CD14-positive monocyte (primary cell): ENCODE data around the gene CLDN7. TPM values are rescaled to one million over a fixed set of nuclear protein-coding genes. Genes with fewer than 3 reads are reported as not detected.

Experiments
- DNase-seq, 3 donors: peaks; one replicate each; pipeline ENCODE4 v3.0.0-alpha.2; 2011 to 2022
- H2AFZ ChIP-seq: 2 replicates; pipeline ENCODE4 v1.6.0; 2012; ENCODE audit warnings: mild to moderate bottlenecking, low read depth, low read length, inconsistent platforms; ENCODE audit not compliant: insufficient read depth, poor library complexity, severe bottlenecking
- H3K27ac ChIP-seq, 2 donors: 1 replicate in 1 of 2; 2 replicates in 1 of 2; pipeline ENCODE4 v1.5.1; 2012 to 2013; ENCODE audit warnings: low read length in 2 of 2, control low read depth in 1 of 2, inconsistent platforms in 1 of 2, low read depth in 1 of 2, mild to moderate bottlenecking in 1 of 2
- H3K27me3 ChIP-seq, 2 donors: one replicate each; pipeline versions ENCODE4 v1.6.0 to v1.6.1; 2011 to 2013; ENCODE audit warnings: low read length in 2 of 2; ENCODE audit not compliant: control insufficient read depth in 2 of 2, insufficient read depth in 2 of 2
- H3K36me3 ChIP-seq, 2 donors: replicated peaks in 1 of 2; 1 replicate in 1 of 2; 2 replicates in 1 of 2; pipeline versions ENCODE4 v1.5.1 to v1.6.1; 2012 to 2013; ENCODE audit warnings: low read length in 2 of 2, control low read depth in 1 of 2, inconsistent platforms in 1 of 2, mild to moderate bottlenecking in 1 of 2; ENCODE audit not compliant: insufficient read depth in 2 of 2, control insufficient read depth in 1 of 2
- H3K4me1 ChIP-seq, 2 donors: 1 replicate in 1 of 2; 2 replicates in 1 of 2; pipeline versions ENCODE4 v1.5.1 to v1.6.1; 2012 to 2013; ENCODE audit warnings: low read length in 2 of 2, control low read depth in 1 of 2, inconsistent platforms in 1 of 2, mild to moderate bottlenecking in 1 of 2, moderate library complexity in 1 of 2; ENCODE audit not compliant: insufficient read depth in 2 of 2, control insufficient read depth in 1 of 2
- H3K4me2 ChIP-seq: replicated peaks from 2 replicates; pipeline ENCODE3; 2012; ENCODE audit warnings: low read length, moderate library complexity, mild to moderate bottlenecking; ENCODE audit not compliant: poor library complexity, severe bottlenecking; ENCODE audit errors: extremely low read depth
- H3K4me3 ChIP-seq, 3 experiments: fragments of 200-600 bp in 1 of 3; sonication (generic) in 1 of 3; replicated peaks in 1 of 3; 1 replicate in 2 of 3; 2 replicates in 1 of 3; pipeline ENCODE4 v1.5.1; 2011 to 2013; ENCODE audit warnings: low read length in 3 of 3, mild to moderate bottlenecking in 3 of 3, control low read depth in 2 of 3, low read depth in 2 of 3, inconsistent platforms in 1 of 3, moderate library complexity in 1 of 3
- H3K79me2 ChIP-seq: 2 replicates; pipeline ENCODE4 v1.6.0; 2012; ENCODE audit warnings: mild to moderate bottlenecking, control low read depth, inconsistent platforms, low read length, moderate library complexity; ENCODE audit not compliant: insufficient read depth
- H3K9ac ChIP-seq: 2 replicates; pipeline ENCODE4 v1.6.0; 2017; ENCODE audit warnings: low read length, mild to moderate bottlenecking; ENCODE audit not compliant: insufficient read depth, poor library complexity, severe bottlenecking
- H3K9me3 ChIP-seq, 2 donors: replicated peaks in 1 of 2; 1 replicate in 1 of 2; 2 replicates in 1 of 2; pipeline versions ENCODE4 v1.5.1 to v1.6.1; 2012 to 2013; ENCODE audit warnings: low read length in 2 of 2, control low read depth in 1 of 2; ENCODE audit not compliant: control insufficient read depth in 1 of 2, insufficient read depth in 1 of 2
- H4K20me1 ChIP-seq: 2 replicates; pipeline ENCODE4 v1.6.0; 2012; ENCODE audit warnings: mild to moderate bottlenecking, low read length, control low read depth, moderate library complexity; ENCODE audit not compliant: insufficient read depth
- H3K27ac Mint-ChIP-seq, 7 donors: one replicate each; pipeline ENCODE4 v1.8.0; 2020; ENCODE audit warnings: mild to moderate bottlenecking in 7 of 7, mixed read lengths in 7 of 7, moderate library complexity in 6 of 7, inconsistent platforms in 2 of 7
- H3K27me3 Mint-ChIP-seq, 3 donors: one replicate each; pipeline ENCODE4 v1.8.0; 2021 to 2022; ENCODE audit warnings: low read depth in 3 of 3, mild to moderate bottlenecking in 3 of 3, mixed read lengths in 3 of 3, moderate library complexity in 3 of 3, inconsistent platforms in 1 of 3
- H3K36me3 Mint-ChIP-seq, 2 donors: one replicate each; pipeline ENCODE4 v1.8.0; 2020; ENCODE audit warnings: mixed read lengths in 2 of 2, inconsistent platforms in 1 of 2, mild to moderate bottlenecking in 1 of 2
- H3K4me1 Mint-ChIP-seq: one replicate; pipeline ENCODE4 v1.8.0; 2020; ENCODE audit warnings: mild to moderate bottlenecking, mixed read lengths
- H3K4me3 Mint-ChIP-seq, 2 donors: one replicate each; pipeline ENCODE4 v1.8.0; 2020; ENCODE audit warnings: mild to moderate bottlenecking in 2 of 2, mixed read lengths in 2 of 2, moderate library complexity in 1 of 2
- H3K9me3 Mint-ChIP-seq, 7 donors: one replicate each; pipeline ENCODE4 v1.8.0; 2020 to 2022; ENCODE audit warnings: mixed read lengths in 7 of 7, mild to moderate bottlenecking in 6 of 7, moderate library complexity in 6 of 7, inconsistent platforms in 2 of 7
- CTCF ChIP-seq: fragments of 200-600 bp; IDR thresholded peaks from one replicate; pipeline ENCODE4 v1.8.0; 2022; ENCODE audit warnings: antibody characterized with exemption, mild to moderate bottlenecking
- WGBS: methylation state at CpG from one replicate; pipeline ENCODE4 v1.1.5; 2013; ENCODE audit warnings: missing lambda C conversion rate; ENCODE audit not compliant: insufficient coverage; 5-methylcytosine and 5-hydroxymethylcytosine counted together
- intact Hi-C, 2 donors: fragments of 100-400 bp; cut with micrococcal nuclease; formaldehyde crosslinking; loops; one replicate each; pipeline versions ENCODE4 v1.15.0 to v1.15.1; 2023
- polyA plus RNA-seq, 3 donors: library from polyadenylated mRNA; depleted of rRNA in 1 of 3; unstranded in 2 of 3; stranded (reverse) in 1 of 3; fragments of 300-500 nt in 2 of 3; fragments of >200 nt in 1 of 3; fragmentation: Illumina TruSeq in 2 of 3; gene quantifications; 1 replicate in 2 of 3; 2 replicates in 1 of 3; pipeline ENCODE4 v1.2.3, GENCODE V29; 2012 to 2021

Gene CLDN7
- polyA plus RNA-seq, 3 donors, result 0.49 to 13.4 (median 2.1) TPM

GRCh38 chr17:7292729-7293128 is 30.5 kb upstream of the CLDN7 start:
- Mint-ChIP-seq H3K4me1 (peaks cover 24% of the 10 kb centered on the region), H3K27me3 (peaks cover 71 to 86% (median 73%) of the 10 kb centered on the region in 3 donors), H3K4me3 (peak overlapping the region in 1 of 2 donors; percentile 82), H3K27ac (no peak overlapping the region), H3K9me3 (peaks cover 0 to 23% (median 12%) of the 10 kb centered on the region in 7 donors), H3K36me3 (peaks cover 0 to 6% of the 10 kb centered on the region in 2 donors)
- H3K27me3 ChIP-seq, result peaks cover 35 to 60% of the 10 kb centered on the region in 2 donors
- H3K27ac ChIP-seq, result no peak overlapping the region
- no peak for DNase-seq
- peaks cover 0 to 13% of the 10 kb centered on the region in 2 donors for H3K9me3 ChIP-seq
- H3K4me1 ChIP-seq, result peaks cover 21 to 32% of the 10 kb centered on the region in 2 donors
- no peak overlapping the region for H2AFZ ChIP-seq
- no peaks in the 10 kb centered on the region for H3K36me3 ChIP-seq
- H4K20me1 ChIP-seq, result no peaks in the 10 kb centered on the region
- WGBS, result 17% methylated on average over 1 of the region's 6 CpGs
- intact Hi-C loops, result loop anchor here in 1 of 2 donors (5.0 kb wide), 1 partner anchor 250 kb away; the partner anchor contains the start of gene SLC16A11
- H3K9ac ChIP-seq, result no peak overlapping the region
- TF ChIP-seq CTCF, result no peak
- H3K79me2 ChIP-seq, result no peaks in the 10 kb centered on the region
- H3K4me2 ChIP-seq, result no peak overlapping the region
- H3K4me3 ChIP-seq, result no peak overlapping the region

GRCh38 chr17:7292194-7292593 is 29.9 kb upstream of the CLDN7 start:
- Histone ChIP-seq H3K4me2 (no peak overlapping the region), H3K27ac (no peak overlapping the region), H3K27me3 (peaks cover 35 to 66% of the 10 kb centered on the region in 2 donors), H4K20me1 (no peaks in the 10 kb centered on the region), H2AFZ (no peak overlapping the region), H3K4me1 (peaks cover 21 to 32% of the 10 kb centered on the region in 2 donors), H3K36me3 (no peaks in the 10 kb centered on the region), H3K4me3 (no peak overlapping the region), H3K9ac (no peak overlapping the region), H3K9me3 (peaks cover 0 to 13% of the 10 kb centered on the region in 2 donors), H3K79me2 (no peaks in the 10 kb centered on the region)
- WGBS, result no CpG with 5 or more reads among the region's 2 CpGs
- peaks cover 0 to 6% of the 10 kb centered on the region in 2 donors for H3K36me3 Mint-ChIP-seq
- peaks cover 74 to 90% (median 76%) of the 10 kb centered on the region in 3 donors for H3K27me3 Mint-ChIP-seq
- peaks cover 0 to 23% (median 12%) of the 10 kb centered on the region in 7 donors for H3K9me3 Mint-ChIP-seq
- no peak for TF ChIP-seq CTCF
- DNase-seq, result no peak
- intact Hi-C loops, result loop anchor here in 1 of 2 donors (5.0 kb wide), 1 partner anchor 250 kb away; the partner anchor contains the start of gene SLC16A11
- no peak overlapping the region for H3K27ac Mint-ChIP-seq
- H3K4me1 Mint-ChIP-seq, result peaks cover 24% of the 10 kb centered on the region
- H3K4me3 Mint-ChIP-seq, result peak overlapping the region in 1 of 2 donors; percentile 82
